Stimulated activated CD4-positive, alpha-beta T cell treated with anti-CD3 and anti-CD28 coated beads, Interleukin-4, amount 100 ng/mL, for 4 hours (primary cell): ENCODE data around the gene MYBPH.

Source experiments
- DNase-seq, 2 experiments: peaks; one replicate each; pipeline ENCODE4 v3.0.0-alpha.2; 2020

MYBPH gene

GRCh38 chr1:203178083-203178482 is 2.5 kb upstream of the MYBPH start:
- DNase-seq = no peak

DNA sequence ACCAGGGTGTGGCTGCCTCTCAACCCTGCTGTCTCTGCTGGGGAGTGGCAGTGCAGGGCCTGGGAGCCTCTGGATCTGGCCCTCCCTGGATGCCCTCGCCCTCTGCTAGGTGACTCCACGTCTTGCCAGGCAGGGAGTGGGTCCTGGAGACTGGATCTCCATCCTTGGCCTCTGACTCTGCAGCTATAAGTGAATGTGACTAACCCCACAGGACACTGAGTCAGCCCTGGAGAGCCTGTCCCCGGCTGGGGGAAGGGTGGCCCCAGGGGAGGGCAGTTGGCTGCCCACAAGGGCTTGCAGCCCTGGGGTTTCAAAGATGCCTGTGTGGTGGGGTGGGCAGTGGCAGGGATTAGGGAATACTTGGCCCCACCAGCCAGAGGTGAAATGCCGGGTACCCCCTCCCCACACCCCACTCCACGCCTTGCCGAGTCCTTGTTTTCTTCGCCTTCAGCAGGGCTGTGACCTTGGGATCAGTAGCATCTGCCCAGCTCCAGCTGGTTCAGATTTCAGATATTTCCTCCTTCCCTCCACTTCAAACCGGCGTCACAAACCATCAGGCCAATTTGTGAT is 1.9 kb upstream of the MYBPH start:
- DNase-seq = no peak

DNA sequence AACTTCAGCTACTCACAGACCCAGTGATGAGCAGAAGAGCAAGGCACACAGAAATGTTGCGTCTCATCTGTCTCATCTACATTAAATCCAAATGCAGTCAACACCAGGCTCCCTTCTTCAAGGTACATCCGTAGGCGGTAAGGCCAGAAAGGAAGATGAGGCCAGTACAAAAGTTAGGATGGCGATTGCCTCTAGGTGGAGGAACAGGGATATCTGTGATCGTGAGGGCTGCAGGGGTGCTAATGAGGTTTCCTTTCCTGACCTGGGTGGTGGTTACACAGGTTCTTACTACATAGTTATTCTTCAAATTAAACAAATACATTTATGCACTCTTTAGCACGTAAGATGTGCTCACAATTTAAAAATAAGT is 1.4 kb upstream of the MYBPH start:
- no peak for DNase-seq

DNA sequence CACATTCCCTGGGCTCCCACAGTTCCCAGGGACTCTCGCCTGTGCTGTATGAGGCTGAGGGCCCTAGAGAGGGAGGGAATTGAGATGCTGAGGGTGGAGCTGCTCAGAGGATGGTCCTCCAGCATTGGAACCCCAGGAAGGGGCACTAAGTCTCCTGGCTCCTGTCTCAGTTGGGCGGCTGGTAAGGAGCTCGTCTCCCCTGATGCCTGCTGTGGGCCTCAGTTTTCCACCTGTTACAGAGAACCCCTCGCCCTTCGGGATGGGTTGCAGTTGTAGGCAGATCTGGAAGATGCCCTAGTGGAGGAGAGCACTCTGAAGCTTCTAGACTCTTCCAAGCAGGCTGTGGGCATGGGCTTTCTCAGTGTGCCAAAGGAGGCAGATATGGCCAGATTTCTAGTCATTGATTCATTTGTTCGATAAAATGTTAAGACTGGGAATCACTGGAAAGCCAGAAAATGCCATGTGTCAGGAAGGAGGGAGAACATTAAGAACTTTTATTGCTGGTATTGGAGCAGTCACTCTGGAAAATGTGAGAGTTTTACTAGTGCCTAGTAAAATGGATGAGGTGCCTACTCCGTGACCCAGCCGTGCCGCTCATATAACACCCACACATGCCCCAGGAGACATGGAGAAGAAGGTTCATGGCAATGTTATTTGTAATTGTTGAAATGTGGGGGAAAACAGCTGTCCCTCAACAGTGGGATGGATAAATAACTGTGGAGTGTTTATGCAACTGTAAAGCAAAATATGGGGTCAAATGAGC is 828 bp upstream of the MYBPH start:
- DNase-seq = no peak

DNA sequence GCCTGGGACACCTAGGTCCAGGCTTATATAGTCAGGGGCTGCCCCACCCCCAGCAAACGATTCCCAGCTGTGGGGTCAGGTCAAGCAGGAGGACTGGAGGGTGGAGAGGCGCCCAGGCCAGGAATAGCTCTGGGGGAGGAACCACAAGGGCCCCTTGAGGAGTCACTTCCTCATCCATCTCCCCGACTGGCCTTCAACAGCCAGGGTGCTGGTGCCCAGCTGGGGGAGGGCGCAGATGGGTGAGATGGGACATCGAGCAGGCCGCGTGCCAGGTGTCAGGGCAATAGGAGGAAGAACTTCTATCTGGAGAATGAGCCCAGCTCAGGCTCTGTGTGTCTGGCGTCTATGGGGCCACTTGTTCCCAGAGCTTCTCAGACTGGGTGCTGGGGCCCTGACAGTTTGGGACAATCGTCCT is 208 bp upstream of the MYBPH start:
- DNase-seq = no peak

GRCh38 chr1:203174324-203174985 is 1.2 kb downstream of the MYBPH start:
- DNase-seq = no peak

GRCh38 chr1:203173566-203173965 is 2.1 kb downstream of the MYBPH start:
- no peak for DNase-seq

DNA sequence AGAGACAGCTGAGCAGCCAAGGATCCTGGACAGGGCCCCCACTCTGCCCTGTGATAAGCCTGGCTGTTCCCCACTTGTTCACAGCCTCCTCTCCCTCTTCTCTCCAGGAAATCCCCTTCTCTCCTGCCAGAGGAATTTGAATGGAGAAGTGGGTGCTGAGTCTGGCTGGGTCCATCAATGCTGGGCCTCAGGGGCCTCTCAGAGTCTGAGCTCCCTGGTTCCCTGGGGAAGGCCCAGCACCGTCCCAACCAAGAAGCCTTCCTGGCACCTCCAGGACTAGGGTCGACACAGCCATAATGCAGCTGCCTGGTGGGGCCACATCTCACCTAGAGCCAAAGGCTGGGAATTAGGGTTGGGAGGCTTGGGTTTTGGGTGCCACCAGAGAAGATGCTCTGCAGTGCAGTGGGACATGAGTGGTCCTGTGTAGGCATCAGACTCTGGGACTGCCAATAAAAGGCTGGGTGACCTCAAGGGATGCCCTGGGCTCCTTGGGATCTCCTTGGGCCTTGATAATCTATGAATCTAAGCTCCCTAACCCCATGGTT is 2.5 kb downstream of the MYBPH start:
- no peak for DNase-seq

DNA sequence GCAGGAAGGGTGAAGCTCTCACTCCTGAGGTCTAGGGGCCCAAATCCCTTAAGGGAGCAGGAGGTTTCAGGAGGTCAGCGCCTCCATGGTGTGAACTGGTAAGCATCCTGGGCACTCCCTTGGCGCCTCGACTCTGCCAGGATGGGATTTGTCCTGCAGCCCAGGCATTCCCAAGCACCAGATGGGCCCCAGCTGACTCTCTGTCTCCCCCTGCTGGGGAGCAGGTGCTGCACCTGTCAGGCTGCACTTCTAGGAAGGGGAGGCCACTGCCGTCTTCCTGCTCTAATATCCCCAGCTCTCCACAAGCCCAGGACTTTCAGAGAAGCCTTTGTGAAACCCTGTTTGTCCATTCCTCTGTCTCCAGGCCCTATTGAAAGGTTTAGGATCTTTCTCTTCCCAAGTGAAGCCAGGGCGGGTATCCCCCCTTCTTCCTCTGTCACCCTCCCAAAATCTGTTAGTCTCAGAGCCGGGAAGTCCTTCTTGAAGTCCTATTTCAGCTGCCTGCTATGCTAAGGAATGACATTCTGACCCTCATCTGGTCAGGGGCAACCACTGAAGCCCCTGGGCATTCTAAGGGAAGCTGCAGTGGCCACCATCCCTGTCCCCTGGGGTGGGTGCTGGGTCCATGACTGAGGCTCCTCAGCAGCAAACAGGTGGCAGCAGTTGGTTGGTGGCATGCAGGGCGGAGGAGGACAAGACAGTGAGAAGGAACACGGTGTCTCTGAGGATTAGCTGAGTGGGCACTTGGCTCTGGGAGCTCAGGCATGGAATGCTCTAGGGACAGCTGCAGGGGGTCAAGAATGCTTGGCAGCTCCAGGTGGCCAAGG is 3.2 kb downstream of the MYBPH start:
- DNase-seq = peak; percentile 12 to 33

DNA sequence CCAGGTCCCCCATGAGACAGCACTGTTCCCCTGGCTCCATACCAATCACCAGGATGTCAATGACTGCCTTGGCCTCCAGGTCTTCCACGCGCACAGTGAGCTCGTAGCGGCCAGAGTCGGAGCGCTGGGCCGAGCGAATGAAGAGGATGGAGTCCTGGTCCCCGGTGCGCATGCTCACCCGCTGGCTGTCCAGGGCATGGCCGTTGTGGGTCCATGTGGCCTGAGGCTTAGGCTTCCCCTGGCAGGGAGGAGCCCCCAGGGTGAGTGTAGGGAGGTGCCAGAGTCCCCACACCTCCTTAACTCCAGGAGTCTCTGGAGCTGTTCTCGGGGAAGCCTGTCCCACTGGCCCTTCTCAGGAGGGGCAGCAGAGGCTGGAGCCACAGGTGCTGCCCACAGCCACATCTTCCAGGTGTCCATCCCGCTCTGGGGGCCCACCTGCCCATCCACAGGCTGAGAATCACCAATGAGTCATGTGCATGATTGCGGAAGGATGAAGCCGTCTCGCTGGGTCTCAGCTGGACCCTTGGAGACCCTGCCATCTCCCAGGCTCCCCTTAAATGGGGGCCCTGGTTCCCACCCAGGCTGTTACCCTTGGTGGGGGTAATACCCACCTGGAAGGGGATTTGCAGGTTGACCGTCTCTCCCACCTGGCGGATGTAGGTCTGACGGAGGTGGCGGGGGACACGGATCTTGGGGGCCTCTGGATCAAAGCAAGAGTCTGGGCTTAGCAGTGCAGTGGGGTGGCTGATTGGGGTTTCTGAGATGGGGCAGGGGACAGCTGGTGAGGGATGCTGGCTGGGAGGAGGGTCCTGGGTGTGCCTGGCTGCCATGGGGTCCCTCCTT is 4.1 kb downstream of the MYBPH start:
- no peak for DNase-seq

DNA sequence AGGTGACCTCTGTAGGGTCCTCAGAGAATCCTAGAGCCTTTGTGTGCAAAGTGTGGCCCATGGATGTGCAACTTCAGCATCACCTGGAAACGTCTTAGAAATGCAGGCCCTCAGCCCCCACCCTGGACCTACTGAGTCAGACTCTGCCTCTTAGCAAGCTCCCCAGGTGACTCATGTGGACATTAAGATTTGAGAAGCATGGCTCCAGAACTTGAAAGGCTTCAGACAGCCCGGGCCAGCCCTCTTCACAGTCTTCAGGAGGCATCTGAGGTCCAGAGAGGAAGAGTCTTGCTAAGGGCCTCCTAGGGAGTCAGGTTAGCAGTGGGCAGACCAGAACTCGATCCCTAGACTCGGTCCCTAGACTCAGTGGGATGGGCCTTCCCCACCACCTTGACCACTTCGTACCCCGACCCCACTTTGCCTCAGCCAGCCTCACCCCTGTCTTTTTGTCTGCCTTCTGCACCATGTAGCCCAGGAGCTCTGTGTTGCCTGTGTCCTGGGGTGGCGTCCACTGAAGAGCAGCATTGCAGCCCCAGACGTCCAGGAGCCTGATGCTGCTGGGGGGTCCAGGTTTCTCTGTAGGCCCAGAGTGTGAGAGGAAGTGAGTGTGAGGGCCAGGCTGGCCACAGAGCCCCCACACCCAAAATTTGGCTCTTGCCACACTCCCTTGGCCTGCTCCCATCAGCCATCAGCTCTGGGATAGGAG is 4.8 kb downstream of the MYBPH start:
- DNase-seq = no peak

- no peak for DNase-seq
Observed at GRCh38 chr1:203169770-203170520, 5.7 kb downstream of the MYBPH start.

- DNase-seq = no peak
Observed at GRCh38 chr1:203168991-203169390, 6.6 kb downstream of the MYBPH start.

- DNase-seq = no peak
Observed at GRCh38 chr1:203168256-203168786, 7.3 kb downstream of the MYBPH start.

GRCh38 chr1:203167913-203168200 is 7.8 kb downstream of the MYBPH start:
- DNase-seq = no peak

DNA sequence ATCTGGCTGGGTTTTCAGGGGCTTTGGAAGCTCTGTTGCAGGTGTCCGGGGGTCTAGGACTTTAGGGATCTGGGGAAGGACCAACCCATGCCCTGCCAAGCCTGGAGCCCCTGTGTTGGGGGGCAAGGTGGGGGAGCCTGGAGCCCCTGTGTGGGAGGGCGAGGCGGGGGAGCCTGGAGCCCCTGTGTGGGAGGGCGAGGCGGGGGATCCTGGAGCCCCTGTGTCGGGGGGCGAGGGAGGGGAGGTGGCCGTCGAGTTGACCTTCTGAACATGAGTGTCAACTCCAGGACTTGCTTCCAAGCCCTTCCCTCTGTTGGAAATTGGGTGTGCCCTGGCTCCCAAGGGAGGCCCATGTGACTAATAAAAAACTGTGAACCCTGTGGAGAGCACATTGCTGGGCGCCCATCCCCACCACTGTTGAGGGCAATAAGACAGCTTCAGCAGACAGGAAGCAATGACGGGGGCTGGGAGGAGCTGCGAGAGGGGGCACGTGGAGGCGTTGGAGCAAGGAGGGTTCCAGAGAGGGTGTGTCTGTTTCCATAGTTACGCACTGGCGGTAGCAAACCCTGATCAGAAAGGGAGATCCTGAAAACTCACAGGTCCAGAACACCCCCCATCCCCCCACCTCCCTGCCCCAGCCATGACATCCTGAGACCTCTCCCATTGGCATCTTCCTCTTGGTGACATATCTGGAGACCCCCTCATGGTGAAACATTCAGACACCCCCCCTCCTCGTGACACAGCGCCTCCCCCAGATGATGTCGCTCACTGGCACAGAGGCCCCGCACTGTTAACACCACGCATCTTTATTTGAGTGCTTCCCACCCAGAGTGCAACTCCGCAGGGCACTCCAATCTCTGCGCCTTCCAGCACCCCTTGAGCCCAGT is 8.4 kb downstream of the MYBPH start:
- DNase-seq = no peak

GRCh38 chr1:203166192-203166940 is 9.3 kb downstream of the MYBPH start:
- no peak for DNase-seq

GRCh38 chr1:203165800-203166161 is 9.8 kb downstream of the MYBPH start:
- DNase-seq = no peak
